Activated T-helper 9 cell treated with anti-CD3 and anti-CD28 coated beads, Interleukin-2, amount 50 U/mL, for 16 hours (primary cell): ENCODE measurements around the gene OTC.

ENCODE experiments used
- DNase-seq: peaks from one replicate; pipeline ENCODE4 v3.0.0-alpha.2; 2020; ENCODE audit warnings: low read depth

Gene OTC

GRCh38 chrX:38357747-38358673 lies 5.6 kb downstream of the OTC start:
- DNase-seq: no peak

GRCh38 chrX:38363046-38363445 lies 10.6 kb downstream of the OTC start:
- DNase-seq: no peak

- DNase-seq: no peak
These were observed 13.6 kb downstream of the OTC start for GRCh38 chrX:38365954-38366353.

GRCh38 chrX:38368774-38369173 lies 16.4 kb downstream of the OTC start:
- DNase-seq: no peak

GRCh38 chrX:38371641-38372040 lies 19.2 kb downstream of the OTC start:
- DNase-seq: no peak

GRCh38 chrX:38374431-38374830 lies 22.0 kb downstream of the OTC start:
- no peak for DNase-seq

DNA sequence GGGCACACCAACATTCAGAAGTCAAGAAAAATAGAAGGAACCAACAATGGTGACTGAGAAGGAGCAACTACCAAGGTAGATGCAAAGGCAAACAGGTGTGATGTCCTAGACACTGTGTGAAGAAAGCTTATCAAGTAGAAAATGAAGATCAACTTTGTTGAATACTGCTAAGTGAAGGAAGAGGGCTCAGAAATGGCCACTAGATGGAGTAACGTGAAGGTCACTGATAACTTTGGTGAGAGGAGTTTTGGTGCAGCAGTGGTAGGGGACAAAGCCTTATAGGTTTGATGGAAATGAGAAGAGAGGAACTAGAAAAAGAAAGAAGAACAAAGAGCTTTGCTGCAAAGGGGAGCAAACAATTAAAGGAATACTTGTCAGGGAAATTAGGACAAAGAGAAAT lies 23.5 kb downstream of the OTC start:
- no peak for DNase-seq

GRCh38 chrX:38376747-38377146 lies 24.3 kb downstream of the OTC start:
- DNase-seq: no peak

GRCh38 chrX:38379088-38379487 lies 26.7 kb downstream of the OTC start:
- DNase-seq: no peak

DNA sequence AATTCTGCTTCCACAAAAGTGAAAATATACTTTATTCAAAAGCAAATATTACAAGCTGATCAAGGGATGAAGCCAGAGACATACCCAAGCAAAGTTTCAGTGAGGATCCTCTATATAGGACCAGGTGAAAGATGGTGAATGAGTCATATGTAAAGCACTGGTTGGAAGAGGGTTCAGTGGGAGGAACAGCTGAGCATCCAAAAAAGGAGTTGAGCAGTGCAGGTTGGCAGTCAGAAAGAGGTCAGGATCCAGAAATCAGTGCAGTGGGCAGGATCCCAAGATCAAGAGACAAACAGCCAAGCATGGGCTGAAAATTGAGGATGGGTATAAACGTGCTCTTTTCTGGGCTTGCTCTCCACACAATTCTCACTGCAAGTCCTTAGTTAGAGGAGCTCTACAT lies 30.3 kb downstream of the OTC start:
- DNase-seq: no peak

GRCh38 chrX:38400389-38400910 lies 48.0 kb downstream of the OTC start:
- DNase-seq: no peak

- no peak for DNase-seq
These were observed 49.7 kb downstream of the OTC start for GRCh38 chrX:38402118-38402517.

GRCh38 chrX:38403834-38404233 lies 51.4 kb downstream of the OTC start:
- DNase-seq: no peak

DNA sequence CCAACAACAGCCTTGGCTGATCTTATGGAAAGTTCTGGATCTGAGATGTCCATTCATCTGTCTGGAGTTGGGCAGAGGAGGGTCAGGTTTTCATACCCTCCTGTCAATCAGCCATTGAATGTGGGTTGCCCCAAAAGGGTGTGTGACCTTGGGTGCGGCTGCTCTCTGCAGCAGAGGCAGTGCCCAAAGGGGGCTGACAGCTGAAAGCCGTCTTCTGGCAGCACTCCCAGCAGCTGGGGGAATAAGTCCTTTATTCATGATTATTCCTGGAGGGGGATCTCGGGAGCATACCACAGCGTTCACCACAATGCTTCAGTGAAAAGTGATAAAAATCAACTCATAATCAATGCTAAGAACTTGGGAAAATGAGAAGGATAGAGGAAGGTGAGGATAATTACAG lies 54.7 kb downstream of the OTC start:
- DNase-seq: no peak

DNA sequence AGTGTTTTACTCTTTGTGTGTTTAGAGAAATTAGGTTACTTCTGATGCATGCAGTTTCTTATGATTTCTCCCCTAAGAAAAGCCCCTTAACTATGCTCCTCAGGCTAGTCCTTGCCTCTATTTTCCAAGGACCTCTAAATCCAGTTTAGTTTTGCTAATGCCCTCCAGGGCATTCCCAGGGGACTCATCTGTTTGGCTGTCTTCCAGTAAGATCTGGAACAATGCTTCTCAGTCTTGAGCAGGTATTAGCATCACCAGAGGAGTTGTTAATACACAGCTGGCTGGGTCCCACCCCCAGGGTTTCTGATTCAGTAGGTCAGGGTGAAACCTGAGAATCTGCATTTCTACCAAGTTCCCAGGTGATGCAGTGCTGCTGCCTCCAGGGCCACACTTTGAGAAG lies 56.9 kb downstream of the OTC start:
- DNase-seq: no peak

DNA sequence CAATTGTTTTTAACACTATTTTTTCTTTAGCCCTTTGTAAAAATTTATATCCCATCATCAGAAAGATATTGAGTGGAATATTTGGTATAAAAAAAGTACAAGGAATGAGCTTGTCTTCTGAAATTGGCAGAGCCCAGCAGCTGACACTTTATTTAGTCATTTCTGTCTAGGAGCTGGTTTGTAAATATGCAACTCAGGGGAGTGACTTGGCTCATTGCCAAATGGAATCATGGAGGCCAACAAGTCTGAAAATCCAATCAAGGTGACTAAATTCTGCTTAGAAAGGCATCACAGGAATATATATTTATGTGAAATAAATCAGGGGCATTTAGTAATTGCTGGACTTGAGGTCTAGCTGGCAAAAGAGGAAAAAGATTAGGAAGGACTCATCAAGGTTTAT lies 74.4 kb downstream of the OTC start:
- DNase-seq: no peak

DNA sequence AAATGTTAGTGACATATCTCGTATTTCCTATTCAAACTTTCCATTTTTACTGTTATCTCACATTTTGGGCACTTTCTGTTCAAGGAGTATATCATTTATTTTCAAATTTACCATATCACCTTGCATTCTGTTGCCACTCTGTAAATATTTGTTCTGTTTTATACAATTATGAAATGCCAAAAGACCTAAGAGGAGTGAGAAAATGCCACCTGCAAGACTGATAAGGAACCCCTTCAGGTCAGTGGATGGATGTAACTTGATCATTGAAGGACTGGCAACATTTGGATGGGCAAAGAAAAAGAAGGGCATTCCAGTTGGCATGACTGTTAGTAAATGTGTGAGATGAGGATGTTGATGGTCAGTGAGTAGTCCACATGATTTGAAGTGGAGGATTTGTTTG lies 79.1 kb downstream of the OTC start:
- no peak for DNase-seq

DNA sequence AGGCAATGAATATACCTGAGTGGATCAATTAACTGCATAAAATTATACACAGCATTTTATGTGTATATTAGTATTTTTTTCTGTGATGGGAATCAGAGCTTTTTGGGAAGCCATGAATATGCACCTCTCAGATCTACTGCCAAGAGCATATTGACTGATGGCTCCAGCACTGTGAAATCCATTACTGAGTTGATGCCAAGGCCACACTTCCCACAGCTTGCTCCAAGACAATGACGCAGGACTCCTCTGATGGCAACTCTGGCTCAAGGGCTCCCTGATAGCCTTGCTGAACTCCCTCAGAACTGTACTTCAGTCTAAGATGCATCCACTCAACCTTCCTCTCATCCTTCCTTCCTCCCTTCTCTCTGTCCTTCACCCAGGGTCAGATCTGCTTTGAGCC lies 82.7 kb downstream of the OTC start:
- no peak for DNase-seq

GRCh38 chrX:38437093-38437492 lies 84.7 kb downstream of the OTC start:
- DNase-seq: no peak

- DNase-seq: no peak
These were observed 85.9 kb downstream of the OTC start for GRCh38 chrX:38438321-38438720.

DNA sequence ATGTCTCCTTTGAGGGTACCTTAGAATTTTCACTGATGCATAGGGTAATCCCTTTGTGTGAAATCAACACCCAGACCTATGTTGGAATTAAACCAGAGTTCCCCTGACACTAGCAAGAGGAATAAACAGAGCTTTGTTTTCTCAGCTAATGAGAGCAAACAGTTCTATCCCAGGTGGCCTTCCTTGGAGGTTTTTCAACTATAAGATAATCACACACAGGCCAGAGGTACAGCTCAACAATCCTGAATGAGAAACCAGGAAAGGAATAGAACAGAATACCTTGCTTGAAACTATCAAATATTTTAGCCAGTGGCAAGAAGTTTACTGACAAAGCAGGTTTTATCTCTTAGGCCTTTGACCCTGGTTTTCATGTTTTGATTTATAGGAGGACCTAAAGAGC lies 100.2 kb downstream of the OTC start:
- DNase-seq: no peak

DNA sequence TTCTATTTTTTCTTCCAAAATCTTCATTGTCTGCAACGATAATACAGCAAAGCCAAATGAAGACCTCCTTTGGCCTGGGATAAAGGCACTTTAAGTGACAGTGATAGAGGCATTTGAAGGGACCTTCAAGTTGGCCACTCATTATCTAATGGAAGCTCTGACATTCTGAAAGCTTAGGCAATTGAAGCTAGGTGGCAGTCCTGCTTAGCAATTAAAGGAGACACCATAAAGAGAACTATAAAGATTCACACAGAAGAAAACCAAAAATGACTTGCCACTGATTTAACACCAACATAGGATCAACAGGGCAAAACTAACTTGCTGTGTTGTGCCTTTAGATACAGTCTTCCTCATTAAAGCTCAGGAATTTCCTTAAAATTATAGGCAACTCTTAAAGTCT lies 105.7 kb downstream of the OTC start:
- no peak for DNase-seq

- no peak for DNase-seq
These were observed 109.9 kb downstream of the OTC start for GRCh38 chrX:38462257-38462656.

- no peak for DNase-seq
These were observed 113.3 kb downstream of the OTC start for GRCh38 chrX:38465686-38466085.
